ENCODE results near the gene SPTBN1. TPM values are rescaled to one million over a fixed set of nuclear protein-coding genes. Genes with fewer than 3 reads are reported as not detected.

Gene SPTBN1
- total and polyA plus RNA-seq, 2 of the 4 experiments (the other 2 are of a cell fraction) = 49.1 to 241 TPM

DNA sequence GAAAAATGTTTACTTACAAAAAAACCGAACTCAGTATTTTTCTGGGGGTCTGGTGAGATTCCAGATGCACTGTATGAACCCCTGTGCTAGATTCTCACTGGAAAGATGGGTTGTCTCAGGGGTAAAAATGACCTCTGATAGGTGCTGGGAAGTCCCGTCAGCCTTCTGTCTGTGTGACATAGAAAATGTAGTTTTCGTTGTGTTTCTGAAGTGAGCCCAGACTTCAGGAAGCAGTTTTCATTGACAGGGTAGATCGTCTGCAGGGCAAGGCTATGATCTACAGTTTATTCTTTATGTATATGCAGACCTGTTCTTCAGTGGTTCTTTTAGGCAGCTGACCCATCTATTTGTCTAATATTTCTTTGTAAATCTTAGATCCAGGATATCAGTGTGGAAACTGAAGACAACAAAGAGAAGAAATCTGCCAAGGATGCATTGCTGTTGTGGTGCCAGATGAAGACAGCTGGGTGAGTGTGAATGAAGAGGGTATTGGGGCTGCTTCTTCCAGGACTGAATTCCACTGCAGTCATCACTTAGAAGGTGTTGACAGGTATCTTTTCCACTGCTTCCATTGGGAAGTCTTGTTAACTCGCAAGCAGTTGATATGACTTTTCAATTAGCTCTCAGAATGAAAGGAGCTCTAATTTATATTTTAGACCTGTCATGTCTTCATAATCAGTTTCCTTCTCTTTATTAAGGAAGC lies 159.9 kb downstream of the SPTBN1 start:
- peaks cover 33% of the 10 kb centered on the region for H3K36me3 ChIP-seq (ENCODE audit: control insufficient read depth, insufficient read depth, low read length)
- no peak overlapping the region for H2BK15ac ChIP-seq (ENCODE audit: low read depth, low read length)
- no peak overlapping the region for H2BK5ac ChIP-seq (ENCODE audit: low read depth, low read length, poor library complexity, severe bottlenecking)
- H2BK20ac ChIP-seq (ENCODE audit: low read depth, low read length) = no peak overlapping the region
- H3K9me1 ChIP-seq (ENCODE audit: insufficient read depth, low read length) = peaks cover 23% of the 10 kb centered on the region
- no peaks in the 10 kb centered on the region for H3K27me3 ChIP-seq (ENCODE audit: control insufficient read depth, insufficient read depth, low read length)
- H3K23ac ChIP-seq (ENCODE audit: low read depth, low read length) = no peak overlapping the region
- no peak overlapping the region for H4K5ac ChIP-seq (ENCODE audit: low read depth, low read length)
- H3K9ac ChIP-seq (ENCODE audit: low read depth, low read length) = no peak overlapping the region
- POLR2A ChIA-PET (ENCODE audit: unreplicated experiment) = no interaction called here
- no peak overlapping the region for H3K56ac ChIP-seq (ENCODE audit: extremely low read depth, insufficient read depth, low read length)
- no peak overlapping the region for H3K18ac ChIP-seq (ENCODE audit: low read depth, low read length)
- no peak overlapping the region for H2BK120ac ChIP-seq (ENCODE audit: low read depth, low read length)
- peaks cover 9% of the 10 kb centered on the region for H3K4me1 ChIP-seq (ENCODE audit: control insufficient read depth, insufficient read depth, low read length)
- WGBS, 2 experiments (ENCODE audit: extremely low coverage in 2 of 2, insufficient read length in 1 of 2) = no CpG with 5 or more reads among the region's 5 CpGs
- H2AFZ ChIP-seq (replicated peaks; ENCODE audit: low read length, poor library complexity) = no peak overlapping the region
- no peak overlapping the region for H2AK5ac ChIP-seq (ENCODE audit: low read depth, low read length)
- no peak overlapping the region for H3K4me2 ChIP-seq (ENCODE audit: low read depth, low read length)
- H3K27ac ChIP-seq (ENCODE audit: insufficient read depth, low read length) = no peak overlapping the region
- peaks cover 53 to 64% of the 10 kb centered on the region in 2 experiments for H3K79me1 ChIP-seq (ENCODE audit: low read depth in 1 of 2, low read length in 2 of 2)
- no peak overlapping the region for H2AK9ac ChIP-seq (replicated peaks; ENCODE audit: low read depth, low read length, poor library complexity)
- CTCF ChIA-PET = no interaction called here
- H4K20me1 ChIP-seq (ENCODE audit: insufficient read depth, low read length) = peaks cover 19% of the 10 kb centered on the region; the same call in 1 of the 2 replicates
- no peak overlapping the region for H3K14ac ChIP-seq (replicated peaks; ENCODE audit: low read depth, low read length)
- dilution Hi-C loops (cut with HindIII; ENCODE audit: low sequenced_read_pairs, unreplicated experiment) (no loop called here), intact Hi-C loops (cut with micrococcal nuclease) (no loop called here), in situ Hi-C loops (cut with MboI; ENCODE audit: low sequenced_read_pairs) (no loop called here)
- TF ChIP-seq RFX5 (IDR thresholded peaks at IDR 0.05; ENCODE audit: low read depth, low read length) (no peak), CHD1 (IDR thresholded peaks at IDR 0.05; ENCODE audit: low read depth, low read length) (no peak), RAD21 (IDR thresholded peaks at IDR 0.05; ENCODE audit: low read length) (no peak), NFE2L2 (IDR thresholded peaks at IDR 0.05; ENCODE audit: low read depth, low read length) (no peak), MXI1 (IDR thresholded peaks at IDR 0.05; ENCODE audit: borderline replicate concordance, low read depth, low read length) (no peak), MAZ (IDR thresholded peaks at IDR 0.05; ENCODE audit: borderline replicate concordance, low read depth, low read length) (no peak), BHLHE40 (IDR thresholded peaks at IDR 0.05; ENCODE audit: low read depth, low read length) (no peak)
- TF ChIP-seq, protein P1, sequence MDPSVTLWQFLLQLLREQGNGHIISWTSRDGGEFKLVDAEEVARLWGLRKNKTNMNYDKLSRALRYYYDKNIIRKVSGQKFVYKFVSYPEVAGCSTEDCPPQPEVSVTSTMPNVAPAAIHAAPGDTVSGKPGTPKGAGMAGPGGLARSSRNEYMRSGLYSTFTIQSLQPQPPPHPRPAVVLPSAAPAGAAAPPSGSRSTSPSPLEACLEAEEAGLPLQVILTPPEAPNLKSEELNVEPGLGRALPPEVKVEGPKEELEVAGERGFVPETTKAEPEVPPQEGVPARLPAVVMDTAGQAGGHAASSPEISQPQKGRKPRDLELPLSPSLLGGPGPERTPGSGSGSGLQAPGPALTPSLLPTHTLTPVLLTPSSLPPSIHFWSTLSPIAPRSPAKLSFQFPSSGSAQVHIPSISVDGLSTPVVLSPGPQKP (IDR thresholded peaks at IDR 0.05; ENCODE audit: borderline replicate concordance, low read depth, low read length) = no peak
- DNase-seq (no peak), ATAC-seq (ENCODE audit: low read depth) (no peak)
- BruUV-seq (replicated peaks) = no TSS peak
- H3K9me3 ChIP-seq (ENCODE audit: control insufficient read depth, insufficient read depth, low read length) = no peaks in the 10 kb centered on the region
- H4K91ac ChIP-seq (ENCODE audit: insufficient read depth, low read depth, low read length) = no peak overlapping the region
- H3K4ac ChIP-seq (ENCODE audit: low read depth, low read length) = no peak overlapping the region
- H3K4me3 ChIP-seq (ENCODE audit: insufficient read depth, low read depth, low read length) = no peak overlapping the region
- H4K8ac ChIP-seq (ENCODE audit: low read depth in 2 of 2, low read length in 2 of 2) = no peak overlapping the region

Data from IMR-90 (cell line).